Hematopoietic multipotent progenitor cell (in vitro differentiated cells): Measurements from ENCODE around the gene TMEM121. TPM values are rescaled to one million over a fixed set of nuclear protein-coding genes. Genes with fewer than 3 reads are reported as not detected.
"Not testable (repeated sequence)": the region's sequence is repeated elsewhere in the genome, so short reads cannot be mapped to it uniquely, and the experiment has no call there.

Source experiments
- DNase-seq, 3 donors: peaks; one replicate each; pipeline ENCODE4 v3.0.0-alpha.2; 2011 to 2015; ENCODE audit warnings: low read depth in 2 of 3, low spot score in 2 of 3
- total RNA-seq: library from RNA; depleted of rRNA; stranded (reverse); fragments of >200 nt; gene quantifications from one replicate; pipeline ENCODE4 v1.2.3, GENCODE V29; 2012

TMEM121 gene
- total RNA-seq, 1 donor, result 46.3 TPM

DNA sequence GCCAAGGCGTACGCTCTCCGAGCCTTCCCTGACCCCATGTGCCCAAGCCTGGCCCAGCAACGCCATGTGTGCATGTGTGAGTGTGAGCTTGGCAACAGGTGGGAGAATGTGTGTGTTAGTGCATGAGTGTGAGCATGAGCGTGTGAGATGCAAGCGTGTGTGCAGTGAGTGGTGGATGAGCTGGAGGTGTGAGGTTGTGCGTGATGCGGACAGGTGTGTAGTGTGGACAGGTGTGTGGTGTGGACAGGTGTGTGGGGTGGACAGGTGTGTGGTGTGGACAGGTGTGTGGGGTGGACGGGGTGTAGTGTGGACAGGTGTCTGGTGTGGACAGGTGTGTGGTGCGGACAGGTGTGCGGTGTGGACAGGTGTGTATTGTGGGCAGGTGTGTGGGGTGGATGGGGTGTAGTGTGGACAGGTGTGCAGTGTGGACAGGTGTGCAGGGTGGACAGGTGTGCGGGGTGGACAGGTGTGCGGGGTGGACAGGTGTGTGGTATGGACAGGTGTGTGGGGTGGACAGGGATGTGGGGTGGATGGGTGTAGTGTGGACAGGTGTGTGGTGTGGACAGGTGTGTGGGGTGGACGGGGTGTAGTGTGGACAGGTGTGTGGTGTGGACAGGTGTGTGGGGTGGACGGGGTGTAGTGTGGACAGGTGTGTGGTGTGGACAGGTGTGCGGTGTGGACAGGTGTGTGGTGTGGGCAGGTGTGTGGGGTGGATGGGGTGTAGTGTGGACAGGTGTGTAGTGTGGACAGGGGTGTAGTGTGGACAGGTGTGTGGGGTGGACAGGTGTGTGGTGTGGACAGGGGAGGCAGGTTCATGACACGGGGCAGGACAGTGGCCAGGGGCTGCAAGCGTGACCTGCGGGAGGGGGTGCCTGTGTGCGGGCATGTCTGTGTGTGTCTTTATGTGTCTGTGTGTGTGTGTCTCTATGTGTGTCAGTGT is 41.1 kb downstream of the TMEM121 start:
- not testable (repeated sequence) for DNase-seq

DNA sequence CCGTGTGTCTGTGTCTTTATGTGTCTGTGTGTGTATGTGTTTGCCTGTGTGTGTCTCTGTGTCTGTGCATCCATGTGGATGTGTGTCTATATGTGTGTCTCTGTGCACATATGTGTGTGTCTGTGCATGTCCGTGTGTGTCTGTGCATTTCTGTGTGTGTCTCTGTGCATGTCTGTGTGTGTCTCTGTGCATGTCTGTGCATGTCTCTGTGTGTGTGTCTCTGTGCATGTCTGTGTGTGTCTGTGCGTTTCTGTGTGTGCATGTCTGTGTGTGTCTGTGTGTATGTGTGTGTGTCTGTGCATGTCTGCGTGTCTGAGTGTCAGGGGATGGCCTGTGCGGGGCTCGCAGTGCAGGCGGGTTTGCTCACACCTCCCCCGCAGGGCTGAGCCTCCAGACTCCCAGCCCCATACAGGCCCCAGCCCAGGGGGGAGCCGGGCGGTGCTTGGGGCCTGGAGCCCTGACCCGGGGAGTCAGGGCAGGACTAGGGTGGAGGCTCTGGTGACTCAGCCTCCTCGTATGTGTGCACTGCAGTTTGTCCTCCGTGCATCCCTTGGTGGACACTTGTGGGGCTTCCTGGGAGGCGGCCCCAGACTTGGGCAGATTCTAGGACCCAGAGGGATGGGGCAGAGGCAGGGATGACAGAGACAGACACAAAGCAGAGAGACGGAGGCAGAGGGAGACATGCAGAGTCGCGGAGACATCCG is 41.9 kb downstream of the TMEM121 start:
- not testable (repeated sequence) for DNase-seq

- DNase-seq, result no peak
Measured at GRCh38 chr14:105568859-105569766, 42.7 kb downstream of the TMEM121 start.

DNA sequence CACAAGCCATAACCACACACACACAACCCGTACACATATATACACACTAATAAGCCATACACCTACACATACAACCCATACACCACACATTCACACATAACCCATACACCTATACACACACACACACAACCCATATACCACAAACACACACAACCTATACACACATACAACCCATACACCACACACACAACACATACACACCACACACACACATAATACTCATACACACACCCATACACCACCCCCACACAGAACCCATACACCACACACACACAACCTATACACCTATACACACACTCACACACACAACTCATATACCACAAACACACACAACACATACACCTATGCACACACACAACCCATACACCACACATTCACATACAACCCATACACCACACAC is 44.1 kb downstream of the TMEM121 start:
- no peak for DNase-seq

DNA sequence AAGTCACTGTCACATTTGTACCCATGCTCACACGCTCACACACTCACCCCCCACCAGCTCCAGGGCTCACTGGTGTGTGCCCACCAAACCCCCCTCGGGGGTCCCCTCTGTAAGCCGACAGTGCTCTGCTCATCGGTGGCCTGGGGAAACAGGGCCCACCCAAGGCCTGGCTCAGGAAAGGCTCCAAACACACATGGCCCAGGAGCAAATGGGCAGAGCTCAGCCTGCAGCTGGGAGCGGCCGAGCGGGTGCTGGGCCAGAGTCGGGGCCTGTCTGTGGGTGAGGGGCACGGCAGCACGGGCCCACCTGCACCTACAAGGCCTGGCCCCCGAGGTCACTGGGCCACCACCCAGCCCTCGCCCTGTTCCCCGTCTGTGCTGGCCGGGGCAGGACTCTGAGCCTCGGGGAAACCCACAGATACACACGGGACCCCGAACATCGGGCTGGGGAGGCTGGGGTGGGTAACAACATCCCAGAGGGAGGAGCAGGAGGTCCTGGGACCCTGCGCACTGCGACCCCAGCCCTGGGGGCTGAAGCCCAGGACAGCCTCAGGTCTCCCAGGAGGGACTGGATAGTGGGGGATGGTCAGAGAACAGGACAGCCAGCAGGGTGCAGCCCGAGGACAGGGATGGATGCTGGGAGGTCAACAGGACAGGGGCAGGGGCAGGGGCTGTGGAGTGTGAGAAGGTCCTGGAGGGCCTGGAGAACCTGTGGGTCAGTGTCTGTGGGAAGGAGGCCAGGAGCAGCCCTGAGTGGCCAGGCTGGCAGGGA is 45.0 kb downstream of the TMEM121 start:
- not testable (repeated sequence) for DNase-seq

- not testable (repeated sequence) for DNase-seq
Measured at GRCh38 chr14:105572063-105572462, 45.7 kb downstream of the TMEM121 start.

GRCh38 chr14:105573841-105574240 is 47.5 kb downstream of the TMEM121 start:
- not testable (repeated sequence) for DNase-seq

DNA sequence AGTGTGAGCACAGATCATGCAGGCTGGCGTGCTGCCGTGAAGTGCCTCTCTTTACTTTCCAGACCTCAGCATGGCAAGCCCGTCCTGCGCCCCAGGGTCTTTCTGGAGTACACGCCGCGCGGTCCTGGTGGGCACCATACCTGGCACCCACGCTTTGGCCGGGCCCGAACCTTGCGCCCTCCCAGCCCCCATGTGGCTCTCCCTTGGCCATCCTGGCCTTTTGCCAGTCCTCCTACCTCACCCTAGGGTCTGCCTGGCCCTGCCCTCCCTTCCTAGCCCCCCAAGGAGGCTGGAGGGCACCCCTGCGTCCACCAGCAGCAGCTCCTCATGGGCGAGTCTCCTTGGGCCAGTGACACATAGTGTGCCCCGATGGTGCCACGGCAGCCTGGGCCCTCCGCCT is 48.0 kb downstream of the TMEM121 start:
- DNase-seq, result not testable (repeated sequence)

DNA sequence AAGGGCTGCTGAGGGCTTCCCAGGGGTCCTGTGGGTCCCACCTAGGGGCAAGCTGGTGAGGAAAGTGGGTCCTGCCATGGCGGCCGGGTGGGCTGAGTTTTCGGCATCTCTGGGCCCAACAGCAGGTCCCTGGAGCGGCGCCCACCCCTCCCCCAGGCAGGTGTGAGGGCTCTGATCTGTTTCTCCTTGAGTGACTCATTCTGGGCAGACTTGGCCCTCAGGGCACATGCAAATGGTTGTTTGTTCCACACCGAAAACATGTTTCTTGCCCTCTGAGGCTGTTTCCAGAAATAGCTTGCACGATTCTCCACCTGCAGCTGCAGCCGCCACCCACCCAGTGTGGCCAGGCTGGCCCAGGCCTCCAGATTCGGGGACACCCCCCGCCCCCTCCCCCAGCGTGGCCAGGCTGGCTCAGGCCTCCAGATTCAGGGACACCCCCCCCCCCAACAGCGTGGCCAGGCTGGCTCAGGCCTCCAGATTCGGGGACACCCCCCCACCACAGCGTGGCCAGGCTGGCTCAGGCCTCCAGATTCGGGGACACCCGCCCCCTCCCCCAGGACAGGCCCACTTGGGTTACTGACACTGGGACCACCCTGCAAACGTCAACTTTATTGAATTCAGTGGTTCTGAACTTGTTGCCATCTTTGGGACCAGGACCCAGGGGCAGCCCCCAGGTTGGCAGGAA is 48.8 kb downstream of the TMEM121 start:
- DNase-seq, result not testable (repeated sequence)

- DNase-seq, result no peak
Measured at GRCh38 chr14:105576525-105577088, 50.2 kb downstream of the TMEM121 start.

DNA sequence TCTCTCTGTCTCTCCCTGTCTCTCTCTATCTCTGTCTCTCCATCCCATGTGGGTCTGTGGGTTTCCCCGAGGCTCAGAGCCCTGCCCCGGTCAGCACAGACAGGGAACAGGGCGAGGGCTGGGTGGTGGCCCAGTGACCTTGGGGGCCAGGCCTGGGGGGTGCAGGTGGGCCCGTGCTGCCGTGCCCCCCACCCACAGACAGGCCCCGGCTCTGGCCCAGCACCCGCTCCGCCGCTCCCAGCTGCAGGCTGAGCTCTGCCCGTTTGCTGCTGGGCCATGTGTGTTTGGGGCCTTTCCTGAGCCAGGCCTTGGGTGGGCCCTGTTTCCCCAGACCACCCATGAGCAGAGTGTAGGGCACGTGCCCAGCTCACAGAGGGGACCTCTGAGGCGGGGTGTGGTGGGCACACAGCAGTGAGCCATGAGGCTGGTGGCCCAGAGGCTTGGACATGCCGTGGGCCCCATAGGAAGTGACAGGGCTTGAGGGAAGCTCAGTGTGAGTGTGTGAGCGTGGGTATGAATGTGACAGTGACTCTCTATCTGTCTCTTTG is 51.0 kb downstream of the TMEM121 start:
- no peak for DNase-seq

GRCh38 chr14:105578070-105578469 is 51.7 kb downstream of the TMEM121 start:
- no peak for DNase-seq

- not testable (repeated sequence) for DNase-seq
Measured at GRCh38 chr14:105579221-105579620, 52.8 kb downstream of the TMEM121 start.

Other genes starting within 250 kb of the TMEM121 start
- gene BRF1, start 225.6 kb upstream of the TMEM121 start, total RNA-seq, result 125 TPM
- gene PACS2, start 211.8 kb upstream of the TMEM121 start, total RNA-seq, result 104 TPM
- gene TEX22, start 128.0 kb upstream of the TMEM121 start, total RNA-seq, result 1.1 TPM
- gene MTA1, start 106.8 kb upstream of the TMEM121 start, total RNA-seq, result 110 TPM
- 43.9 TPM for gene CRIP2, start 51.8 kb upstream of the TMEM121 start, total RNA-seq
- 52.0 TPM for gene CRIP1, start 39.7 kb upstream of the TMEM121 start, total RNA-seq
- 29.1 TPM for gene TEDC1, start 35.3 kb upstream of the TMEM121 start, total RNA-seq